T-helper 17 cell (primary cell): ENCODE measurements around the gene CAMKK2. TPM values are rescaled to one million over a fixed set of nuclear protein-coding genes. Genes with fewer than 3 reads are reported as not detected.
"Not testable (repeated sequence)": the region's sequence is repeated elsewhere in the genome, so short reads cannot be mapped to it uniquely, and the experiment has no call there.

ENCODE experiments used
- ATAC-seq: fragments of 150-1000 bp; cut with Tn5 transposase; 2 replicates; pipeline ENCODE4 v1.10.0; 2021; ENCODE audit warnings: mild to moderate bottlenecking, moderate library complexity
- DNase-seq, 3 donors: peaks; one replicate each; pipeline versions ENCODE4 v3.0.0 to v3.0.0-alpha.2; 2020 to 2021
- H3K9me3 ChIP-seq: one replicate; pipeline ENCODE4 v1.7.0; 2013; ENCODE audit warnings: low read length, mild to moderate bottlenecking; ENCODE audit not compliant: control insufficient read depth, poor library complexity, severe bottlenecking
- H3K27ac Mint-ChIP-seq: one replicate; pipeline ENCODE4 v1.8.0; 2022; ENCODE audit warnings: mild to moderate bottlenecking, moderate library complexity, mixed read lengths
- H3K27me3 Mint-ChIP-seq: one replicate; pipeline ENCODE4 v1.8.0; 2022; ENCODE audit warnings: mixed read lengths
- H3K36me3 Mint-ChIP-seq: one replicate; pipeline ENCODE4 v1.8.0; 2022; ENCODE audit warnings: low read depth, mixed read lengths
- H3K4me1 Mint-ChIP-seq: one replicate; pipeline ENCODE4 v1.8.0; 2022; ENCODE audit warnings: mild to moderate bottlenecking, mixed read lengths
- H3K4me3 Mint-ChIP-seq: one replicate; pipeline ENCODE4 v1.8.0; 2022; ENCODE audit warnings: mild to moderate bottlenecking, moderate library complexity, mixed read lengths
- total RNA-seq, 4 donors: library from RNA in 2 of 4; stranded (reverse) in 2 of 4; gene quantifications; one replicate each; pipeline ENCODE4 v1.2.3 and lab custom pipeline; 2022 to 2026

Gene CAMKK2
- total RNA-seq, 2 donors from 2014 or later: 12.5 to 15.8 TPM

DNA sequence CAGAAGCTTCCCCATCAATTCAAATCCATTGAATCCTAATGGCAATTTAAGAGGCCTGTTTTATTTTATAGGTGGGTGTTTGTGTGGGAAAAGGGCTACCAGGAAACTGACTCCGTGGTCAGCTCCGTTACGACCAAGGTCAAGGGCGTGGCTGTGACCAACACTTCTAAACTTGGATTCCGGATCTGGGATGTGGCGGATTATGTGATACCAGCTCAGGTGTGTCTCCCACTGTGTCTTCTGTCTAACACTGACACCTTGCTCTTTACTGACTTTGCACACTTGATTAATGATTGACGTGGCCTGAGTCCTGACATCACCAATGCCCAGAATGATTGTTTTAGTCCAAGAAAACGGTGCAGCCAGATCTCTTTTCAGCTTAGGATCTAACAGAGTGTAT, 79.4 kb downstream of the CAMKK2 start:
- ATAC-seq (no peak), DNase-seq (no peak)
- Mint-ChIP-seq H3K36me3 (peaks cover 13% of the 10 kb centered on the region), H3K27ac (no peak overlapping the region), H3K27me3 (no peaks in the 10 kb centered on the region), H3K4me1 (peaks cover 27% of the 10 kb centered on the region), H3K4me3 (peak overlapping the region; percentile 45)
- H3K9me3 ChIP-seq: no peaks in the 10 kb centered on the region

DNA sequence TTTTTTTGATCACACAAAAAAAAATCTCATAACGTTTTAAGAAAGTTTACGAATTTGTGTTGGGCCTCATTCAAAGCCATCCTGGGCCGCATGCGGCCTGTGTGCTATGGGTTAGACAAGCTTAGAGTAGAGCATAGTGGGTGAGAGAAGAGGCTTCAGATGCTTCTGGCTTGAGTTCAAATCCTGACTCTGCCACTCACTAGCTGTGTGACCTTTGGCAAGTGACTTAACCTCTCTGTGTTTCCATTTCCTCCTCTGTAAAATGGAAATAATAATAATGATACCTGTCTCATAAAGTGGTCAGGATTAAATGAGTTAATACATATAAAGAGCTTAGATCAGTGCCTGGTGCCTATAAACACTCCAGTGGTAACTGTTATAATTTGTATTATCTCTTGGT, 80.4 kb downstream of the CAMKK2 start:
- H3K9me3 ChIP-seq: no peaks in the 10 kb centered on the region
- H3K27me3 Mint-ChIP-seq: no peaks in the 10 kb centered on the region
- H3K4me1 Mint-ChIP-seq: peaks cover 29% of the 10 kb centered on the region
- H3K36me3 Mint-ChIP-seq: peaks cover 9% of the 10 kb centered on the region
- no peak overlapping the region for H3K4me3 Mint-ChIP-seq
- ATAC-seq: no peak
- peak overlapping the region; percentile 93 for H3K27ac Mint-ChIP-seq
- DNase-seq: no peak

GRCh38 chr12:121214855-121215745, 81.4 kb downstream of the CAMKK2 start:
- DNase-seq: no peak
- Mint-ChIP-seq H3K36me3 (peaks cover 9% of the 10 kb centered on the region), H3K27ac (peak overlapping the region; percentile 93), H3K27me3 (no peaks in the 10 kb centered on the region), H3K4me3 (peak overlapping the region; percentile 70), H3K4me1 (peaks cover 27% of the 10 kb centered on the region)
- peak; percentile 8 for ATAC-seq
- H3K9me3 ChIP-seq: no peaks in the 10 kb centered on the region

DNA sequence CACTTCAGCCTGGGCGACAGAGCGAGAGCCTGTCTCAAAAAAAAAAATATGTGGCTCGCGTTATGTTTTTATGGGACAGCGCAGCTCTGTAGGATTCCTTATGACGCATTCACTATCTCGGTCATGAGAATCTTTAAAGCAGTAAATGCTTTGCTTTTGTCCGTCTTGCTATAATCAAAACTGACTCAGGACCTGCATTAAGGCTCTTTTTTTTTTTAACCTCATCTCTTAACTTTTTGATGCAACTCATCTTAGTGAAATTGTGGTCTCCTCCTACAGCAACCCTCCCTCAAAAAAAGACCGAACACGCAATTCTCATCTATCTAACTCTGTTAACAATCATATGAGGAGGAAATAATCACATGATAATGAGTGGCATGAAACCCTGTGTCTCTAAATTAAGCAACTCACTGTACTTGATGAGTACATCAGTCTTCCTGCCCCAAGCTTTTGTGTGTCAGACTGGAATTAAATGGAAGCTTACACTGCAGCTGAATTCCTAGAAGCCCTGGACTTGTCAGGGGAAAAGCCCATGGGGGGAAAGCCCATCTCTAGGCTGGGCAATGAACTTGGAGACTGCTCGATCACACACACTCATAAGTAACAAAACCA, 82.2 kb downstream of the CAMKK2 start:
- DNase-seq (no peak), ATAC-seq (no peak)
- peaks cover 26% of the 10 kb centered on the region for H3K4me1 Mint-ChIP-seq
- peak overlapping the region; percentile 93 for H3K27ac Mint-ChIP-seq
- peak overlapping the region; percentile 70 for H3K4me3 Mint-ChIP-seq
- H3K9me3 ChIP-seq: no peaks in the 10 kb centered on the region
- no peaks in the 10 kb centered on the region for H3K27me3 Mint-ChIP-seq
- H3K36me3 Mint-ChIP-seq: peaks cover 6% of the 10 kb centered on the region

GRCh38 chr12:121212875-121213274, 83.6 kb downstream of the CAMKK2 start:
- Mint-ChIP-seq H3K36me3 (peaks cover 5% of the 10 kb centered on the region), H3K4me3 (no peak overlapping the region), H3K27ac (no peak overlapping the region), H3K4me1 (peaks cover 26% of the 10 kb centered on the region), H3K27me3 (no peaks in the 10 kb centered on the region)
- DNase-seq (no peak), ATAC-seq (no peak)
- no peaks in the 10 kb centered on the region for H3K9me3 ChIP-seq

GRCh38 chr12:121209624-121210572, 86.6 kb downstream of the CAMKK2 start, which contains the start of gene P2RX4:
Gene P2RX4, plus strand, starts transcription at chr12:121210129. Its CDS starts 36 bp downstream, at chr12:121210165.
- peak within 1 kb of the TSS; percentile 97 for H3K27ac Mint-ChIP-seq
- DNase-seq: peak; percentile 76 to 82 (median 79)
- no peaks in the 10 kb centered on the region for H3K9me3 ChIP-seq
- peak within 1 kb of the TSS; percentile 96 for H3K4me3 Mint-ChIP-seq
- H3K27me3 Mint-ChIP-seq: no peaks in the 10 kb centered on the region
- ATAC-seq: peak; percentile 88
- peaks cover 2% of the 10 kb centered on the region for H3K36me3 Mint-ChIP-seq
- H3K4me1 Mint-ChIP-seq: peaks cover 19% of the 10 kb centered on the region

DNA sequence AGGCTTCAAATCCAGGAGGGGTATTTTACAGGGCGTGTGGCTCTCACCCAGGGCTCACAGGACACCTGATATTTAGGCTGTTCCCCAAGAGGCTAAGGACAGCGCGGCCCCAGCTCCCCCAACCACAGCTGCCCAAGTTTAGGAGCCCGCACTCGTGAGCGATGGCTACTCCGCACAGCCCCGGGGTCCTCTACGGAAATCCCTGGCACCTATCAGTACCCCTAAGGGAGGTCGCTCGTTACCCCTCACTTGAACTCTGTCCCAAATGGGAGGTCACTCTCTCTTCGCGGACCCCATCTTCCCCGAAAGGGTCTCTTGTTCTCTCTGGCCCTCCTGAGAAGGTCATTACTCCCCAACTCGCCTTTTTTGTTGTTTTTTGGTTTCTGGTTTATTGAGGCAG, 87.3 kb downstream of the CAMKK2 start:
- ATAC-seq: no peak
- Mint-ChIP-seq H3K27me3 (no peaks in the 10 kb centered on the region), H3K4me3 (peak overlapping the region; percentile 96), H3K27ac (peak overlapping the region; percentile 97), H3K36me3 (peaks cover under 1% of the 10 kb centered on the region), H3K4me1 (peaks cover 17% of the 10 kb centered on the region)
- H3K9me3 ChIP-seq: no peaks in the 10 kb centered on the region
- no peak for DNase-seq

GRCh38 chr12:121208571-121208970, 87.9 kb downstream of the CAMKK2 start:
- Mint-ChIP-seq H3K4me1 (peaks cover 15% of the 10 kb centered on the region), H3K27ac (peak overlapping the region; percentile 97)
- not testable (repeated sequence) for H3K36me3 Mint-ChIP-seq, H3K9me3 ChIP-seq, H3K4me3 Mint-ChIP-seq, H3K27me3 Mint-ChIP-seq, ATAC-seq, DNase-seq

DNA sequence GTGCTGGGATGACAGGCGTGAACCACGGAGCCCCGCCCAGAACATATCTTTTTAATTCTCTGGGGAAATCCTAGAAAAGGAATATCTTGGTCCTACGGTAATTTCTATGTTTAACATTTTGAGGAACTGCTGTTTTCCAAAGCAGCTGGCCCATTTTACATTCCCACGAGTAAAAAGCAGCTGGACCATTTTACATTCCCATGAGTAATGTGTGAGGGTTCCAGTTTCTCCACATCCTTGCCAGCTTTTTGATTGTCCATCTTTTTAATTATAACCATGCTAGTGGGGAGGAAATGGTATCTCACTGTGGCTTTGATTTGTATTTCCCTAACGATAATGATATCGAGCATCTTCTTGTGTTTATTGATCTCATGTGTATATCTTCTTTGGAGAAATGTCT, 91.0 kb downstream of the CAMKK2 start:
- DNase-seq (no peak), ATAC-seq (no peak)
- no peak overlapping the region for H3K4me3 Mint-ChIP-seq
- H3K27me3 Mint-ChIP-seq: no peaks in the 10 kb centered on the region
- peaks cover 4% of the 10 kb centered on the region for H3K4me1 Mint-ChIP-seq
- no peaks in the 10 kb centered on the region for H3K36me3 Mint-ChIP-seq
- H3K9me3 ChIP-seq: no peaks in the 10 kb centered on the region
- H3K27ac Mint-ChIP-seq: no peak overlapping the region

GRCh38 chr12:121203482-121203881, 93.0 kb downstream of the CAMKK2 start:
- H3K36me3 Mint-ChIP-seq: no peaks in the 10 kb centered on the region
- no peaks in the 10 kb centered on the region for H3K9me3 ChIP-seq
- ATAC-seq (no peak), DNase-seq (no peak)
- H3K4me3 Mint-ChIP-seq: no peak overlapping the region
- H3K27me3 Mint-ChIP-seq: no peaks in the 10 kb centered on the region
- peaks cover 2% of the 10 kb centered on the region for H3K4me1 Mint-ChIP-seq
- H3K27ac Mint-ChIP-seq: no peak overlapping the region

- Mint-ChIP-seq H3K27ac (no peak overlapping the region), H3K27me3 (no peaks in the 10 kb centered on the region), H3K4me3 (no peak overlapping the region), H3K4me1 (peaks cover 2% of the 10 kb centered on the region), H3K36me3 (no peaks in the 10 kb centered on the region)
- H3K9me3 ChIP-seq: no peaks in the 10 kb centered on the region
- DNase-seq (no peak), ATAC-seq (no peak)
These were observed 93.8 kb downstream of the CAMKK2 start for GRCh38 chr12:121202407-121203355.

DNA sequence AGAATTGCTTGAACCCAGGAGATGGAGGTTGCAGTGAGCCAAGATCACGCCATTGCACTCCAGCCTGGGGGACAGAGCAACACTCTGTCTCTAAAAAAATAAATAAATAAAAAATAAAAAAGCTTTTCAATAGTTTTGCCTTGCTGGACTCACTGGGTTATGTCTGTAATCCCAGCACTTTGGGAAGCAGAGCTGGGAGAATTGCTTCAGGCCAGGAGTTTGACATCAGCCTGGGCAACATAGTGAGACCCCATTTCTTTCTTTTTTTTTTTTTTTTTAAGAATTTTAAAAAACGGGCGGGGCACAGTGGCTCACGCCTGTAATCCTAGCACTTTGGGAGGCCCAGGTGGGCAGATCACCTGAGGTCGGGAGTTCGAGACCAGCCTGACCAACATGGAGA, 95.4 kb downstream of the CAMKK2 start:
- H3K36me3 Mint-ChIP-seq, H3K27ac Mint-ChIP-seq, ATAC-seq, H3K4me3 Mint-ChIP-seq, H3K9me3 ChIP-seq, DNase-seq, H3K27me3 Mint-ChIP-seq, H3K4me1 Mint-ChIP-seq: not testable (repeated sequence)
